SH-SY5Y (cell line): ENCODE results near the gene FBXL7.

Experiments
- GATA2 ChIP-seq: IDR thresholded peaks from 2 replicates; pipeline ENCODE4 v1.6.1; 2011; ENCODE audit warnings: mild to moderate bottlenecking, low read depth, low read length
- GATA3 ChIP-seq: IDR thresholded peaks from 2 replicates; pipeline ENCODE4 v1.6.1; 2011; ENCODE audit warnings: low read depth, mild to moderate bottlenecking, low read length, moderate library complexity

GRCh38 chr5:15727375-15727774 lies 227.4 kb downstream of the FBXL7 start:
- no peak for TF ChIP-seq GATA2
- no peak for TF ChIP-seq GATA3
